ENCODE data around the gene FAM118B.

GRCh38 chr11:126282361-126282735 is 70.8 kb downstream of the FAM118B start:
- TF ChIP-seq RXRA (IDR thresholded peaks at IDR 0.05) (no peak), CTCF (IDR thresholded peaks at IDR 0.05; ENCODE audit: low read depth, low read length, missing input control) (no peak), SP1 (IDR thresholded peaks at IDR 0.05) (no peak), ATF3 (IDR thresholded peaks at IDR 0.05) (no peak), MAX (IDR thresholded peaks at IDR 0.05) (no peak)
